NB4 (cell line): Measurements from ENCODE around the gene SERPINA3.

Source experiments
- CTCF ChIP-seq: IDR thresholded peaks from one replicate; pipeline ENCODE4 v1.5.1; 2012; ENCODE audit warnings: low read depth, low read length
- MAX ChIP-seq: IDR thresholded peaks from 2 replicates; pipeline ENCODE4 v1.6.1; 2011; ENCODE audit warnings: low read depth, low read length
- MYC ChIP-seq: IDR thresholded peaks from 2 replicates; pipeline ENCODE4 v1.6.1; 2011; ENCODE audit warnings: low read depth, low read length
- POLR2A ChIP-seq: IDR thresholded peaks from 2 replicates; pipeline ENCODE4 v1.6.1; 2011; ENCODE audit warnings: mild to moderate bottlenecking; ENCODE audit not compliant: insufficient read length; ENCODE audit errors: extremely low read depth

GRCh38 chr14:94631050-94631449, 18.9 kb downstream of the SERPINA3 start:
- no peak for TF ChIP-seq CTCF
- TF ChIP-seq POLR2A: no peak
- TF ChIP-seq MYC: no peak
- no peak for TF ChIP-seq MAX
